K562 (cell line): Measurements from ENCODE around the gene SNX4. TPM values are rescaled to one million over a fixed set of nuclear protein-coding genes. Genes with fewer than 3 reads are reported as not detected.

Experiments
- EHMT2 ChIP-seq: fragments of 450-650 bp; IDR thresholded peaks from 2 replicates; pipeline ENCODE4 v1.6.1; 2018; ENCODE audit warnings: antibody characterized with exemption
- HDAC1 ChIP-seq, 2 experiments: fragments of 450-650 bp; IDR thresholded peaks; 2 replicates each; pipeline ENCODE4 v1.6.1; 2016 to 2017; ENCODE audit warnings: inconsistent platforms in 1 of 2, mild to moderate bottlenecking in 1 of 2, moderate library complexity in 1 of 2
- KAT7 ChIP-seq: sonication (generic); formaldehyde crosslinking; IDR thresholded peaks from 2 replicates; pipeline ENCODE4 v1.8.0; 2022; ENCODE audit warnings: missing genetic modification reagents, mild to moderate bottlenecking, borderline replicate concordance
- KDM5B ChIP-seq: fragments of 200-600 bp; sonication (generic); IDR thresholded peaks from 2 replicates; pipeline ENCODE4 v1.6.1; 2012; ENCODE audit warnings: low read depth, mild to moderate bottlenecking, moderate library complexity, low read length, control low read depth, inconsistent platforms; ENCODE audit not compliant: insufficient replicate concordance
- MCM7 ChIP-seq, 2 experiments: fragments of 450-650 bp; IDR thresholded peaks; 2 replicates each; pipeline ENCODE4 v1.6.1; 2016 to 2018
- MYC ChIP-seq, 2 experiments: fragments of 250-450 bp in 1 of 2; sonication (Bioruptor Pico) in 1 of 2; IDR thresholded peaks; 2 replicates each; pipeline versions ENCODE4 v1.5.1 to v1.6.1; 2012 to 2021; ENCODE audit warnings: low read depth in 2 of 2, borderline replicate concordance in 1 of 2, improper control_type of control experiment in 1 of 2, low read length in 1 of 2, mild to moderate bottlenecking in 1 of 2, moderate library complexity in 1 of 2
- PHF20 ChIP-seq: fragments of 450-650 bp; IDR thresholded peaks from 2 replicates; pipeline ENCODE4 v1.6.1; 2018; ENCODE audit not compliant: partially characterized antibody
- POLR2B ChIP-seq: fragments of 450-650 bp; IDR thresholded peaks from 2 replicates; pipeline ENCODE4 v1.6.1; 2018; ENCODE audit warnings: low read depth; ENCODE audit not compliant: partially characterized antibody
- POLR2G ChIP-seq: fragments of 200-400 bp; formaldehyde crosslinking; IDR thresholded peaks from 2 replicates; pipeline ENCODE4 v1.6.1; 2017; ENCODE audit warnings: low read depth, mild to moderate bottlenecking, antibody characterized with exemption, low read length, moderate library complexity
- RBBP5 ChIP-seq: fragments of 200-600 bp; sonication (generic); IDR thresholded peaks from 2 replicates; pipeline ENCODE4 v1.6.1; 2012; ENCODE audit warnings: borderline replicate concordance, mild to moderate bottlenecking, low read length, control low read depth, inconsistent platforms; ENCODE audit not compliant: insufficient read depth, poor library complexity, severe bottlenecking
- SIN3A ChIP-seq, 2 experiments: fragments of 150-350 bp in 1 of 2; IDR thresholded peaks; 2 replicates each; pipeline ENCODE4 v1.6.1; 2011 to 2016; ENCODE audit warnings: borderline replicate concordance in 2 of 2, low read depth in 2 of 2, low read length in 2 of 2, mild to moderate bottlenecking in 2 of 2, moderate library complexity in 2 of 2; ENCODE audit not compliant: control insufficient read depth in 1 of 2
- SNRNP70 ChIP-seq: fragments of 200-400 bp; formaldehyde crosslinking; optimal IDR thresholded peaks from 2 replicates; pipeline ENCODE3; 2017; ENCODE audit warnings: low read depth, low read length
- polyA plus RNA-seq, 8 experiments: library from polyadenylated mRNA; depleted of rRNA in 4 of 8; stranded (reverse) in 5 of 8; unstranded in 3 of 8; fragments of >200 nt; fragmentation: Nextera tagmentation in 2 of 8; fragmentation: Illumina TruSeq in 1 of 8; extraction: Ambion mirVana in 2 of 8; extraction: Trizol in 1 of 8; gene quantifications; 2 replicates each; pipeline versions ENCODE4 v1.2.1 to v1.2.3, GENCODE V29; 2011 to 2014; ENCODE audit warnings: inconsistent platforms in 1 of 8, missing spikeins in 1 of 8
- total RNA-seq, 7 experiments: library from RNA; depleted of rRNA in 6 of 7; stranded (reverse); fragments of >200 nt in 6 of 7; fragmentation: Illumina TruSeq in 2 of 7; extraction: Trizol in 2 of 7; gene quantifications; 2 replicates each; pipeline versions ENCODE4 v1.2.1 to v1.2.3, GENCODE V29; 2011 to 2021; ENCODE audit warnings: low replicate concordance in 1 of 7
- TF ChIP-seq, protein P1 (sequence below): fragments of 450-650 bp; formaldehyde crosslinking; IDR thresholded peaks from 2 replicates; pipeline ENCODE4 v1.4.0; 2020; ENCODE audit warnings: mild to moderate bottlenecking, moderate library complexity
- TF ChIP-seq, protein P2 (sequence below): sonication (generic); formaldehyde crosslinking; IDR thresholded peaks from 2 replicates; pipeline ENCODE4 v1.8.0; 2022; ENCODE audit warnings: missing genetic modification reagents, mild to moderate bottlenecking, moderate library complexity, borderline replicate concordance
- TF ChIP-seq, protein P3 (sequence below), 2 experiments: IDR thresholded peaks; 2 replicates each; pipeline ENCODE4 v1.6.1; 2012; ENCODE audit warnings: improper control_type of control experiment in 2 of 2, low read depth in 2 of 2, low read length in 2 of 2, borderline replicate concordance in 1 of 2
- TF ChIP-seq, protein P4 (sequence below): fragments of 250-450 bp; sonication (Bioruptor Pico); IDR thresholded peaks from 2 replicates; pipeline ENCODE4 v1.5.0; 2020; ENCODE audit warnings: mild to moderate bottlenecking, borderline replicate concordance

The SNX4 gene
- total and polyA plus RNA-seq, 9 of the 15 experiments (the other 6 are each of a cell fraction or from before 2014, with no cell fraction given) = 11.4 to 40.3 (median 30.0) TPM

DNA sequence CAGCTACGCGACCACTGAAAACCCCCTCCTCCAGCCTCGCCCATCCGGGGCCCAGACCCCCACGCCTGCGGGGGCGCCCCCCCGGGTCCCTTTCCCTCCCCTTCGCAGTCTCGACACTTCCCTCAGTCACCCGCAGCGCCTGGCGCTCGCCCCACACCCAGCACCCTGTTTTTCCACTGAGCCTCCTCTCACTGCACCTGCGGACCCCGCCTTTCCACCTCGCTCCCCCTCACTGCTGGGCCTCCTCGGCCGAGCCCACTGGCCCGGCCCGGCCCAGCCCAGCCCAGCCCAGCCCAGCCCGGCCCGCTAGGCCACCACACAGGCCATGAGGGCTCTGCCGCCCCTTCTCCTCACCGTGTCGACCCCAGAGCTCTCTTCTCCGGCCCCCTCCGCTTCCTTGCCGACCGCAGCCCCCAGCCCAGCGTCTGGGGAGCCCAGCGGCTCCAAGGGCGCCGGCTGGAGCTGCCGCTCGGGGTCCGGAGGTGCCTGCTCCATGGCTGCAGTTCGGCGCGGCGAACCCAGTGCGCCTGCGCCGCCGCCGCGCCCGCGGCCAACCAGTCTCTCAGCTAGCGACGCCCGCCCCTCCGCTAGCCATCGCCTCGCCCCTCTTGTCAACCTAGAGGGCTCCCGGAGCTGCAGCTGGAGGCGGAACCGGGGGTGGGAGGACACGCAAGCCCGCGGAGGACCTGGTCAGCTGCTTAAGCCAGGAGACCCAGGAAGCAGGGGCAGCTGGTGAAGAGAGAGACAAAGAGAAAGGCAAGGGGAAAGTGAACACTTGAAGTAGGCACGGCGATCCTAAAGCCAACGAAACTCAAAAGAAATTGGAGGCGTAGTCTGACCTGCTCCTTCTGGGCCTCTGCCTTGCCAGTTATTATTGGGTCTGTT is at the start of gene SNX4 (continued):
- peak; percentile 34 for TF ChIP-seq PHF20
- no peak for TF ChIP-seq SNRNP70
- TF ChIP-seq HDAC1 (IDR thresholded peaks at IDR 0.05) = peak in 1 of 2 experiments; percentile 73; a peak in 2 of 4 replicates
- TF ChIP-seq POLR2G = peak; percentile 86
- no peak for TF ChIP-seq MCM7 (IDR thresholded peaks at IDR 0.05)
- no peak for TF ChIP-seq EHMT2
- TF ChIP-seq MYC (IDR thresholded peaks at IDR 0.05; ENCODE audit: low read depth, low read length) = 0 out of 2 replicates have a peak, but pooled peaks have one; percentile 24
- TF ChIP-seq MYC (CRISPR knock-in tag; IDR thresholded peaks at IDR 0.05; ENCODE audit: borderline replicate concordance, low read depth) = no peak
- TF ChIP-seq, protein P1, sequence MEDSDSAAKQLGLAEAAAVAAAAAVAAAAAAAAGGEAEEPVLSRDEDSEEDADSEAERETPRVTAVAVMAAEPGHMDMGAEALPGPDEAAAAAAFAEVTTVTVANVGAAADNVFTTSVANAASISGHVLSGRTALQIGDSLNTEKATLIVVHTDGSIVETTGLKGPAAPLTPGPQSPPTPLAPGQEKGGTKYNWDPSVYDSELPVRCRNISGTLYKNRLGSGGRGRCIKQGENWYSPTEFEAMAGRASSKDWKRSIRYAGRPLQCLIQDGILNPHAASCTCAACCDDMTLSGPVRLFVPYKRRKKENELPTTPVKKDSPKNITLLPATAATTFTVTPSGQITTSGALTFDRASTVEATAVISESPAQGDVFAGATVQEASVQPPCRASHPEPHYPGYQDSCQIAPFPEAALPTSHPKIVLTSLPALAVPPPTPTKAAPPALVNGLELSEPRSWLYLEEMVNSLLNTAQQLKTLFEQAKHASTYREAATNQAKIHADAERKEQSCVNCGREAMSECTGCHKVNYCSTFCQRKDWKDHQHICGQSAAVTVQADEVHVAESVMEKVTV (CRISPR knock-in tag) = no peak
- TF ChIP-seq, protein P2, sequence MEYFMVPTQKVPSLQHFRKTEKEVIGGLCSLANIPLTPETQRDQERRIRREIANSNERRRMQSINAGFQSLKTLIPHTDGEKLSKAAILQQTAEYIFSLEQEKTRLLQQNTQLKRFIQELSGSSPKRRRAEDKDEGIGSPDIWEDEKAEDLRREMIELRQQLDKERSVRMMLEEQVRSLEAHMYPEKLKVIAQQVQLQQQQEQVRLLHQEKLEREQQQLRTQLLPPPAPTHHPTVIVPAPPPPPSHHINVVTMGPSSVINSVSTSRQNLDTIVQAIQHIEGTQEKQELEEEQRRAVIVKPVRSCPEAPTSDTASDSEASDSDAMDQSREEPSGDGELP (CRISPR knock-in tag) = peak; percentile 97
- TF ChIP-seq, protein P3, sequence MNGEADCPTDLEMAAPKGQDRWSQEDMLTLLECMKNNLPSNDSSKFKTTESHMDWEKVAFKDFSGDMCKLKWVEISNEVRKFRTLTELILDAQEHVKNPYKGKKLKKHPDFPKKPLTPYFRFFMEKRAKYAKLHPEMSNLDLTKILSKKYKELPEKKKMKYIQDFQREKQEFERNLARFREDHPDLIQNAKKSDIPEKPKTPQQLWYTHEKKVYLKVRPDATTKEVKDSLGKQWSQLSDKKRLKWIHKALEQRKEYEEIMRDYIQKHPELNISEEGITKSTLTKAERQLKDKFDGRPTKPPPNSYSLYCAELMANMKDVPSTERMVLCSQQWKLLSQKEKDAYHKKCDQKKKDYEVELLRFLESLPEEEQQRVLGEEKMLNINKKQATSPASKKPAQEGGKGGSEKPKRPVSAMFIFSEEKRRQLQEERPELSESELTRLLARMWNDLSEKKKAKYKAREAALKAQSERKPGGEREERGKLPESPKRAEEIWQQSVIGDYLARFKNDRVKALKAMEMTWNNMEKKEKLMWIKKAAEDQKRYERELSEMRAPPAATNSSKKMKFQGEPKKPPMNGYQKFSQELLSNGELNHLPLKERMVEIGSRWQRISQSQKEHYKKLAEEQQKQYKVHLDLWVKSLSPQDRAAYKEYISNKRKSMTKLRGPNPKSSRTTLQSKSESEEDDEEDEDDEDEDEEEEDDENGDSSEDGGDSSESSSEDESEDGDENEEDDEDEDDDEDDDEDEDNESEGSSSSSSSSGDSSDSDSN (IDR thresholded peaks at IDR 0.05; ENCODE audit: borderline replicate concordance in 1 of 2, low read depth in 2 of 2, low read length in 2 of 2) = peak in 1 of 2 experiments; percentile 78; a peak in 1 of 4 replicates
- TF ChIP-seq, protein P4, sequence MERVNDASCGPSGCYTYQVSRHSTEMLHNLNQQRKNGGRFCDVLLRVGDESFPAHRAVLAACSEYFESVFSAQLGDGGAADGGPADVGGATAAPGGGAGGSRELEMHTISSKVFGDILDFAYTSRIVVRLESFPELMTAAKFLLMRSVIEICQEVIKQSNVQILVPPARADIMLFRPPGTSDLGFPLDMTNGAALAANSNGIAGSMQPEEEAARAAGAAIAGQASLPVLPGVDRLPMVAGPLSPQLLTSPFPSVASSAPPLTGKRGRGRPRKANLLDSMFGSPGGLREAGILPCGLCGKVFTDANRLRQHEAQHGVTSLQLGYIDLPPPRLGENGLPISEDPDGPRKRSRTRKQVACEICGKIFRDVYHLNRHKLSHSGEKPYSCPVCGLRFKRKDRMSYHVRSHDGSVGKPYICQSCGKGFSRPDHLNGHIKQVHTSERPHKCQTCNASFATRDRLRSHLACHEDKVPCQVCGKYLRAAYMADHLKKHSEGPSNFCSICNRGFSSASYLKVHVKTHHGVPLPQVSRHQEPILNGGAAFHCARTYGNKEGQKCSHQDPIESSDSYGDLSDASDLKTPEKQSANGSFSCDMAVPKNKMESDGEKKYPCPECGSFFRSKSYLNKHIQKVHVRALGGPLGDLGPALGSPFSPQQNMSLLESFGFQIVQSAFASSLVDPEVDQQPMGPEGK (CRISPR knock-in tag) = no peak
- peak; percentile 69 to 82; a peak in 2 of 4 replicates for TF ChIP-seq SIN3A (IDR thresholded peaks at IDR 0.05; ENCODE audit: borderline replicate concordance in 2 of 2, control insufficient read depth in 1 of 2, low read depth in 2 of 2, low read length in 2 of 2)
- peak; percentile 59; the same call in 1 of the 2 replicates for TF ChIP-seq KAT7 (CRISPR knock-in tag)
- peak; percentile 45 for TF ChIP-seq POLR2B
- TF ChIP-seq KDM5B = peak; percentile 61
- peak; percentile 75 for TF ChIP-seq RBBP5
